NCI-H446 treated with DMSO at 0.1 percent for 48 hours (cell line): ENCODE measurements around the gene SLC2A1.

Experiments
- DNase-seq: peaks from one replicate; lab custom pipeline; 2025; lab: John Stamatoyannopoulos, UW

SLC2A1 gene

GRCh38 chr1:42979896-42980800, 21.5 kb upstream of the SLC2A1 start:
- DNase-seq, result no peak

GRCh38 chr1:42979036-42979430, 20.4 kb upstream of the SLC2A1 start:
- DNase-seq, result no peak

GRCh38 chr1:42978317-42979035, 19.8 kb upstream of the SLC2A1 start:
- no peak for DNase-seq

- DNase-seq, result no peak
Measured at GRCh38 chr1:42977653-42978052, 19.0 kb upstream of the SLC2A1 start.

GRCh38 chr1:42975561-42976225, 17.0 kb upstream of the SLC2A1 start:
- DNase-seq, result no peak

- DNase-seq, result no peak
Measured at GRCh38 chr1:42974767-42975437, 16.2 kb upstream of the SLC2A1 start.

- DNase-seq, result no peak
Measured at GRCh38 chr1:42973799-42974198, 15.1 kb upstream of the SLC2A1 start.

- no peak for DNase-seq
Measured at GRCh38 chr1:42973286-42973685, 14.6 kb upstream of the SLC2A1 start.

- peak; percentile 40 for DNase-seq
Measured at GRCh38 chr1:42971841-42972291, 13.2 kb upstream of the SLC2A1 start.

- DNase-seq, result no peak
Measured at GRCh38 chr1:42970143-42970542, 11.5 kb upstream of the SLC2A1 start.

- DNase-seq, result no peak
Measured at GRCh38 chr1:42968654-42969053, 10.0 kb upstream of the SLC2A1 start.

- peak; percentile 16 for DNase-seq
Measured at GRCh38 chr1:42966688-42967612, 8.3 kb upstream of the SLC2A1 start.

GRCh38 chr1:42965378-42965777, 6.7 kb upstream of the SLC2A1 start:
- no peak for DNase-seq

GRCh38 chr1:42964044-42964812, 5.6 kb upstream of the SLC2A1 start:
- DNase-seq, result no peak

- no peak for DNase-seq
Measured at GRCh38 chr1:42963378-42964043, 4.8 kb upstream of the SLC2A1 start.

GRCh38 chr1:42962641-42963377, 4.1 kb upstream of the SLC2A1 start:
- no peak for DNase-seq

- no peak for DNase-seq
Measured at GRCh38 chr1:42961312-42962091, 2.8 kb upstream of the SLC2A1 start.
